Ovary (tissue), 9 donors: Measurements from ENCODE around the gene AURKB. TPM values are rescaled to one million over a fixed set of nuclear protein-coding genes. Genes with fewer than 3 reads are reported as not detected.

Experiments
- DNase-seq, 5 donors: peaks; one replicate each; pipeline ENCODE4 v3.0.0-alpha.2; 2019 to 2020
- H3K27ac ChIP-seq, 2 donors: fragments of 200-600 bp; one replicate each; pipeline versions ENCODE4 v1.5.1 to v1.8.0; 2019 to 2022
- H3K27me3 ChIP-seq: fragments of 200-600 bp; one replicate; pipeline ENCODE4 v1.8.0; 2022
- H3K36me3 ChIP-seq: fragments of 200-600 bp; sonication (generic); one replicate; pipeline ENCODE4 v1.5.1; 2019
- H3K4me1 ChIP-seq: one replicate; pipeline ENCODE4 v1.8.1; 2013; ENCODE audit warnings: mild to moderate bottlenecking, moderate library complexity; ENCODE audit not compliant: insufficient read depth
- H3K4me3 ChIP-seq: fragments of 200-600 bp; sonication (generic); one replicate; pipeline ENCODE4 v1.5.1; 2017
- H3K9me3 ChIP-seq, 2 donors: fragments of 200-600 bp in 1 of 2; sonication (generic) in 1 of 2; one replicate each; pipeline versions ENCODE4 v1.5.1 to v1.8.1; 2013 to 2019; ENCODE audit warnings: mild to moderate bottlenecking in 1 of 2, moderate library complexity in 1 of 2
- EP300 ChIP-seq: sonication (generic); formaldehyde crosslinking; IDR thresholded peaks from one replicate; pipeline ENCODE4 v1.6.1; 2017; ENCODE audit warnings: antibody characterized with exemption
- POLR2A ChIP-seq: fragments of 450-650 bp; IDR thresholded peaks from one replicate; pipeline ENCODE4 v1.6.1; 2017; ENCODE audit warnings: antibody characterized with exemption, mild to moderate bottlenecking, moderate library complexity
- WGBS, 3 donors: extraction: QIAGEN DNeasy Blood & Tissue Kit in 1 of 3; methylation state at CpG; one replicate each; pipeline versions ENCODE4 v1.1.5 to v1.1.7; 2013 to 2017; 5-methylcytosine and 5-hydroxymethylcytosine counted together
- intact Hi-C, 4 donors: fragments of 100-400 bp; cut with DNase I; formaldehyde crosslinking; loops; one replicate each; pipeline versions ENCODE4 v1.11.0 to v1.15.1; 2022 to 2023
- polyA plus RNA-seq, 2 donors: library from polyadenylated mRNA; stranded (reverse); fragments of 200-250 nt in 1 of 2; fragments of 350-450 nt in 1 of 2; fragmentation: Illumina TruSeq in 1 of 2; extraction: RNeasy Lipid Tissue Mini Kit (QIAGEN cat#74804) in 1 of 2; gene quantifications; one replicate each; pipeline ENCODE4 v1.2.3, GENCODE V29; 2013 to 2014
- total RNA-seq, 7 donors: library from RNA; depleted of rRNA in 2 of 7; stranded (reverse); fragments of >200 nt in 2 of 7; fragmentation: NEBNext Ultra II Directional in 3 of 7; extraction: Animal tissue kit (Norgen Biotek cat#: 25700) in 3 of 7; gene quantifications; one replicate each; pipeline versions ENCODE4 v1.1.0 to v1.2.4, GENCODE V29; 2016 to 2023
- TF ChIP-seq, protein P1 (sequence below), 3 donors: fragments of 450-650 bp in 2 of 3; fragments of 200-600 bp in 1 of 3; IDR thresholded peaks; one replicate each; pipeline versions ENCODE4 v1.5.1 to v1.8.0; 2016 to 2022; ENCODE audit warnings: antibody characterized with exemption in 3 of 3, mild to moderate bottlenecking in 1 of 3
- donor health status: DM: no; HTN: no; CAD: no; lungs with moderate emphysema.
- donor health status: DM: no; HTN: no; CAD: no.
- donor health status: Bipolar disorder and iron deficiency.
- donor health status: DM: yes; HTN: yes; CAD: no.
- donor health status: DM: no; HTN: no; CAD: no.
- donor health status: DM: yes; HTN: yes; CAD: no.

AURKB gene
- total and polyA plus RNA-seq, 9 donors: 0.68 to 1.7 (median 1.1) TPM; not detected in 3

- peaks cover 6% of the 10 kb centered on the region for H3K4me1 ChIP-seq
- no peak for DNase-seq
- H3K27me3 ChIP-seq: no peaks in the 10 kb centered on the region
- intact Hi-C loops: loop anchor here in 1 of 4 donors (10.0 kb wide), 1 partner anchor 102 kb away; the partner anchor contains the start of gene HES7
- 71 to 79% (median 76%) methylated on average over 4 of the region's 4 CpGs for WGBS, 3 donors
- TF ChIP-seq EP300 (no peak), POLR2A (no peak)
- TF ChIP-seq, protein P1, sequence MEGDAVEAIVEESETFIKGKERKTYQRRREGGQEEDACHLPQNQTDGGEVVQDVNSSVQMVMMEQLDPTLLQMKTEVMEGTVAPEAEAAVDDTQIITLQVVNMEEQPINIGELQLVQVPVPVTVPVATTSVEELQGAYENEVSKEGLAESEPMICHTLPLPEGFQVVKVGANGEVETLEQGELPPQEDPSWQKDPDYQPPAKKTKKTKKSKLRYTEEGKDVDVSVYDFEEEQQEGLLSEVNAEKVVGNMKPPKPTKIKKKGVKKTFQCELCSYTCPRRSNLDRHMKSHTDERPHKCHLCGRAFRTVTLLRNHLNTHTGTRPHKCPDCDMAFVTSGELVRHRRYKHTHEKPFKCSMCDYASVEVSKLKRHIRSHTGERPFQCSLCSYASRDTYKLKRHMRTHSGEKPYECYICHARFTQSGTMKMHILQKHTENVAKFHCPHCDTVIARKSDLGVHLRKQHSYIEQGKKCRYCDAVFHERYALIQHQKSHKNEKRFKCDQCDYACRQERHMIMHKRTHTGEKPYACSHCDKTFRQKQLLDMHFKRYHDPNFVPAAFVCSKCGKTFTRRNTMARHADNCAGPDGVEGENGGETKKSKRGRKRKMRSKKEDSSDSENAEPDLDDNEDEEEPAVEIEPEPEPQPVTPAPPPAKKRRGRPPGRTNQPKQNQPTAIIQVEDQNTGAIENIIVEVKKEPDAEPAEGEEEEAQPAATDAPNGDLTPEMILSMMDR (IDR thresholded peaks at IDR 0.05): no peak
- H3K27ac ChIP-seq: peak overlapping the region in 1 of 2 donors; percentile 72
- H3K36me3 ChIP-seq: no peaks in the 10 kb centered on the region
- H3K9me3 ChIP-seq: no peaks in the 10 kb centered on the region
- peak overlapping the region; percentile 27 for H3K4me3 ChIP-seq
These were observed 16.8 kb upstream of the AURKB start for GRCh38 chr17:8227238-8227581.

GRCh38 chr17:8226536-8227237 lies 16.3 kb upstream of the AURKB start:
- intact Hi-C loops: loop anchor here in 1 of 4 donors (10.0 kb wide), 1 partner anchor 102 kb away; the partner anchor contains the start of gene HES7
- TF ChIP-seq, protein P1 (IDR thresholded peaks at IDR 0.05): no peak
- TF ChIP-seq POLR2A: no peak
- TF ChIP-seq EP300: no peak
- Histone ChIP-seq H3K27me3 (no peaks in the 10 kb centered on the region), H3K4me1 (peaks cover 6% of the 10 kb centered on the region), H3K36me3 (no peaks in the 10 kb centered on the region), H3K27ac (peak overlapping the region; percentile 58 to 72), H3K4me3 (peak overlapping the region; percentile 27), H3K9me3 (no peaks in the 10 kb centered on the region)
- peak; percentile 77 to 84 (median 79) for DNase-seq
- 2 to 3% (median 2%) methylated on average over 32 of the region's 32 CpGs for WGBS, 3 donors

GRCh38 chr17:8225813-8226535 lies 15.6 kb upstream of the AURKB start:
- Histone ChIP-seq H3K27me3 (no peaks in the 10 kb centered on the region), H3K27ac (peak overlapping the region; percentile 58 to 72), H3K4me1 (peaks cover 6% of the 10 kb centered on the region), H3K4me3 (no peak overlapping the region), H3K9me3 (no peaks in the 10 kb centered on the region), H3K36me3 (no peaks in the 10 kb centered on the region)
- intact Hi-C loops: loop anchor here in 1 of 4 donors (10.0 kb wide), 1 partner anchor 101 kb away; the partner anchor contains the start of gene HES7
- 28 to 33% (median 33%) methylated on average over 20 of the region's 20 CpGs for WGBS, 3 donors
- TF ChIP-seq POLR2A (no peak), EP300 (no peak)
- TF ChIP-seq, protein P1 (IDR thresholded peaks at IDR 0.05): no peak
- DNase-seq: peak in 3 of 5 donors; percentile 48 to 68 (median 55)

- intact Hi-C loops: loop anchor here in 3 of 4 donors (5.0 to 10.0 kb wide), 3 partner anchors 38 to 103 kb away; partner anchors contain the start of gene HES7 (in 2 of the 3)
- no peak for DNase-seq
- Histone ChIP-seq H3K36me3 (no peaks in the 10 kb centered on the region), H3K4me3 (no peak overlapping the region), H3K4me1 (peaks cover 6% of the 10 kb centered on the region), H3K27me3 (no peaks in the 10 kb centered on the region), H3K9me3 (no peaks in the 10 kb centered on the region), H3K27ac (no peak overlapping the region)
- TF ChIP-seq EP300: no peak
- no peak for TF ChIP-seq POLR2A
- TF ChIP-seq, protein P1 (IDR thresholded peaks at IDR 0.05): no peak
- 84 to 85% (median 85%) methylated on average over 26 of the region's 26 CpGs for WGBS, 3 donors
These were observed 14.8 kb upstream of the AURKB start for GRCh38 chr17:8224891-8225812.
